SH-SY5Y (cell line): ENCODE data around the gene LRRC4C.

Source experiments
- GATA2 ChIP-seq: IDR thresholded peaks from 2 replicates; pipeline ENCODE4 v1.6.1; 2011; ENCODE audit warnings: mild to moderate bottlenecking, low read depth, low read length
- GATA3 ChIP-seq: IDR thresholded peaks from 2 replicates; pipeline ENCODE4 v1.6.1; 2011; ENCODE audit warnings: low read depth, mild to moderate bottlenecking, low read length, moderate library complexity

The LRRC4C gene

DNA sequence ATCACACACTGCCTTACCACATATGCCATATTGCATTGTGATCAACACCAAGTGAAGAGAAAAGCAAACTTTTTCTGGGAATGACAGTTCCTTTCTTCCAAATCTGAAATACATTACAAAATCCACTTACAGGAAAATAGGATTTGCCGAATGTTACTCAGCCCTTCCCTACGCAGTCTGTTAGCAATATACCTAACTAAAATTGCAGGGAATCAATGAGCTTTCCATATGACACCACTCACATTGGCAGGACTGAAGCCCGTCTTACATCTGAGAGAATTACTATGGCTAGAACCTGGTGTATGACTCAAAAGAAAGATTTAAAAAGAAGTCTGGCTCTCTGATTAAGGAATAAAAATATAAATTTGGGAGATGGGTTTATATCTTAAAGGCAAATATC lies 136.0 kb downstream of the LRRC4C start:
- TF ChIP-seq GATA3 (no peak), GATA2 (no peak)

DNA sequence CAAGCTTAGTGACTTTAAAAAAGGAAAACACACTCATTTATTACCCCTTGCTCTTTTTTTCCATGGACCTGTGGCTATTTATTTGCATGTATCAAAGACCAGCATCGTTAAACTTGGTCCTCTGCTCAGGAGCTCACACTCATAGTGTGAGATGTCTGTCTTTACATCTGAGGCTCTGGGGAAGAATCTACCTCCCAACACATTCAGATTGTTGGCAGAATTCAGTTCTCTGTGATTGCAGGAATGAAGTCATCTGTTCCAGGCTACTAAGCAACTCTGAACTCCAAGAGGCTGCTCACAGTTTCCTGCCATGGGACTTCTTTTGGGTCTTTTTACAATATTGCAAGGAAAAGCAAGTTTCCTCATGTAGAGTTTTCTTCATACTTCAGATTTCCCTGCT lies 138.8 kb downstream of the LRRC4C start:
- no peak for TF ChIP-seq GATA3
- TF ChIP-seq GATA2: no peak

DNA sequence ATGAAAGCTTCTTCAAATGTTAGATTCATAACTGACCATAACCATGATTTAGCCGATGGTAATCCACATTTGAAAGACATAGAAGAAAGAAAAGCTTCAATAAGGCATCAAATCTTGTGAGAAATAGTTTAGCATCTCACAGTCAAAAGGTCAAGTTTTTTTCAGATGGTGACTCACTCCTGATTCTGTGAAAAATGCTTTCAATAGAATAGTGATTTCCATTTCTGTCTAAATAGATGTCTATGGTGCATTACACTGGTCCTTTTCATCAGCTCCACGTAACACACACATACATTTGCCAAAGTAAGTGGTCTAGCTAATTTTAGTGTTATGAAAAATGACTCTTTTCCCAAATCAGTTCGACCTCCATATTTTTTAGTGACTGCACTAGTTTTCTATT lies 139.2 kb downstream of the LRRC4C start:
- TF ChIP-seq GATA2: no peak
- no peak for TF ChIP-seq GATA3

DNA sequence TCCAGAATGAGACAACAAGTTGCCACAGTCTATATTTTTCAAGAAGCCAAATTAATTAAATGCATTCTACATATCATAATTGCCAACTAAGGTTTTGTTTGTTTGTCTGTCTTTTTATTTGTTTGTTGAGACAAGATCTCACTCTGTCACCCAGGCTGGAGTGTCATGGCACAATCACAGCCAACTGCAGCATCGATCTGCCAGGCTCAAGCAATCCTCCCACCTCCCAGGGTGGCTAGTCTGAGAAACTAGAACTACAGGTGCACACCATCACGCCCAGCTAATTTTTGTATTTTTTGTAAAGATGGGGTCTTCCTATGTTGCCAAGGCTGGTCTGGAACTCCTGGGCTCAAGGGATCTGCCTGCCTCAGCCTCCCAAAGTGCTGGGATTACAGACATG lies 140.0 kb downstream of the LRRC4C start:
- TF ChIP-seq GATA3: no peak
- TF ChIP-seq GATA2: no peak

DNA sequence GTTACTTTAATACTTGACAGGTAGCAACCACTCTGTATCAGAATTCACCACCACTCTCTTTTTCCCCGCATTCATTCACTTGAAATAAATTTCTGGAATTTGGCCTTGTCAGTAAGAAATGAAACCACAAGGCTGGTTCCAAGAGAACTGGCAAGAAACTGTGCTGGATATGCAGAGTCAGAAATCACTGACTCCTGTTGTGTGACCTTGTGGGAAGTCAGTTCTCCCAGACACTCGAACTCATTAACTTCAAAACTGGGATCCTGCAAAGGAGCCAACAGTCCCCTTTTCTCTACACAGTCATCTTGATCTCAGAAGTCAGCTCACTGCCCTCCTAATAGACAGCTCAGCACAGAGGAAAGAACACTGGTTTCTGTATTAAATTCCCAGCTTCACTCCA lies 142.7 kb downstream of the LRRC4C start:
- TF ChIP-seq GATA2: no peak
- no peak for TF ChIP-seq GATA3

DNA sequence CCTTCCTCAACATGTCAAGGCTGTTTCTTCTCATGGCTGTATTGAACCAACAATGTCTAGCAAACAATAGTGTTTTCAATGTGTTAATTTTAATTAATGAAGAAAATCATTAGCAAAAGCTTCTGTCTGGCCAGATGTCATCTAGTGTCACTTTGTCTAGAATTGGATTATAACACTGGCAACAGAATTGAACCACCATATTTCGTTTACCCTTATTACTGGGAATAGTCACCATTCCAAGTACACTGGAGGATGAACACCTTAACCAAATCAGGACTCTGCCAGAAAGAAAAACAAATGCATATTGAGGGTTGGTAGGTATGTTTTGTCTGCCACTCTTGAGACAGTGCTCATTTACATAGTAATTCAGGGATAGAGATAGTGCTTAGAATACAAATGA lies 146.2 kb downstream of the LRRC4C start:
- no peak for TF ChIP-seq GATA3
- TF ChIP-seq GATA2: no peak

DNA sequence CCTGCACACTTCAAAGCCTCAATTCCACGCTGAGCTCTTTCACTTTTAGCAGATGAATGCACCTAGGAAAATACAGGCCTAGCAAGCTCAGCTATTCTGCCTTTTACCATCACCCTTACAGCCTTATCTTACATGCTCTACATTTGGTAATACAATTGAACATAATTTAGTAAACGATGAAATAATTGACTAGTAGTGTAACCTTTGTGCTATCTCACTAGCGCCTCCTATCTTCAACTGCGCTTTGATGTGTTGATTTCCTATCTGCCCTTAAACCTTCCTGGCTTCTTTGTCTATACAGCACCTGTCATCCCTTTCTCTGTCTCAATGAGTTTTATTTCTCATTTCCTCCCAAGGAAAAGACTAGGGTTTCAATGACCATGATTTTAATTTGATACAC lies 149.7 kb downstream of the LRRC4C start:
- TF ChIP-seq GATA3: no peak

DNA sequence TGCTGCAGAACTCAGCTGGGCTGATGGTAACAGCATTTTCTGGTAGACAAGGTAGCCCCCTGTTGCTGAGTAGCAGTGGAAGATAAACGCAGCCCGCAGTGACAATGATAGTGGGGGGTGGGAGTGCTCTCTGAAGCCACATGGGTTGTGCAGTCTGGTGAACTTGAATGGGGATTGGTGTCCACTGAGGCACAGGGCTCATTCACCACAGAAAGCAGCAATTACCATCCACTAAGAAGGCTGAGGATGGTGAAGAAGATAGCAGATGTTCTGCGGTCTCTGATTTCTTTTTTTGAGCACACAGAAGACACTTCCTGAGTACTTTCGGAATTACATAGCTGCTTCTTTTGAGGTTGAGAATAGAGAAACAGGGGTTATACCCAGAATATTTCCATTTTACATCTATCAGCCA lies 150.3 kb downstream of the LRRC4C start:
- TF ChIP-seq GATA3: no peak
- no peak for TF ChIP-seq GATA2

DNA sequence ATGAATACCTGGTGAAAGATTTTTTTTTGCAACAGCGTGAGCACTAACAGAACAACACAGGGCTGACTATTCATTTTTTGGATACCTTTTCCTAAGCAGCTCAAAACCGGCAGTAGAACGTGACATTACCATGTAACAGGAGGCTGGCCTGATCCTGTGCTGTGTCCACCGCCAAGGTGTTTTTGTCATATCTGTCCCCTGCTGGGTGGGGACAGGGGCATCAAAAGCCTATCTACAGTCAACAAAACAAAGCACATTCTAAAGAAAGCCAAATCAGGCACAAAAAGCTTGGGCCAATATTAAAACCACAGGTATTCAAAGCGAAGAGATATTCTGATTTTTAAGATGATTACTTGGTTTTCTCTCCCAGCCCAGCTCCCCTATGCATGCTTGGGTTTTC lies 151.2 kb downstream of the LRRC4C start:
- TF ChIP-seq GATA2 (no peak), GATA3 (no peak)

DNA sequence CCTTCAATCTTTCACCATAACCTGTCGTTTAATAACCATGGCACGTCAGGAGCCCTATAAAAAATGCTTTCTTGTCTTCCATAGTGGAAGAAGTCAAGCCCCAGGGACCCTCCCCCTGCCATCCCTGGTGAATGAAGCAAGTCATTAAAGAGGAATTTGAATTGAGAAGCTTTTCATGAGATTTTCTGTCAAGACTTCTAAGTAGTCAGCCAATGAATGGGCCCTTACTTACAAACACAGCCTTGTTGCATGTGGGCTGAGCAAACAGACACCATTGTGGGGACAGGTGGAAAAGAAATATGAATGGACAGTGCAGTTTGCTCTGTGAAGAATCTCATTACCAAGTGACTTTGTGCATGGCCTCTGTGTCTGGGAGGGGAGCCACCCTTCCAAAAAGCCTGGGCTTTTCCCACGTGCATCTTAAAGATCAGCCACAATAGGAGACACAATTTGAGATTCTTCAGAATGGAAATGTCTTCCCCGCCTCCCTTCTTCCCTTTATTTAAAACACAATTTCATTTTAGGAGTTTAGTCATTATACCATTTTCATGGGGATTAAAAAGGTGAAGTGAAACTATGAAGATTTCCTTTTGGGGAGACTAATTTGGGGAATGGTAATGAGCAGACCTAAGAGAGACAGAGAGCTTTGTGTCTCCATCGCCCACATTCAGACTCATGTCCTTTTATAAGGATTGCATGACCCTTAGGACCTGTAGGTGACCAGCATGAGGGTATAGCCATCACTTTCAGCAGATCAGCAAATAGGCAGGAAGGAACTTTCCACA lies 152.0 kb downstream of the LRRC4C start:
- TF ChIP-seq GATA3: no peak
- TF ChIP-seq GATA2: no peak

DNA sequence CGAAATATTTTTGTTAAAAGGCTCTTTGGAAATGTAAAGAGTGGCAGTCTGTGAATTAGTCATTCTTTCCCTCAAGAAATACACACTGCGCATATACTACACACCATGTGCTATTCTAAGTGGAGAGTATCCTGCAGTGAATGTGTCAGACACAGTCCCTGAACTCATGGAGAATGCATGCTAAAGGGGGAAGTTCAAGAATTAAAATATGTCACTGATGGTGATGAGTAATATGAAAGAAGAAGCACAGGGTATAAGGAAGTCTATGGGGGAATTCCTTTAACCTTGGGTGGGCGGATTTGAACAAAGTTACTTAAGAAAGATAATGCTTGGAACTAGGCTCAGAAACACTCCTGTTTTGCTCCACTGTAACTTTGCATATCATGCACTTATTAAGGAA lies 153.0 kb downstream of the LRRC4C start:
- no peak for TF ChIP-seq GATA2
- TF ChIP-seq GATA3: no peak

DNA sequence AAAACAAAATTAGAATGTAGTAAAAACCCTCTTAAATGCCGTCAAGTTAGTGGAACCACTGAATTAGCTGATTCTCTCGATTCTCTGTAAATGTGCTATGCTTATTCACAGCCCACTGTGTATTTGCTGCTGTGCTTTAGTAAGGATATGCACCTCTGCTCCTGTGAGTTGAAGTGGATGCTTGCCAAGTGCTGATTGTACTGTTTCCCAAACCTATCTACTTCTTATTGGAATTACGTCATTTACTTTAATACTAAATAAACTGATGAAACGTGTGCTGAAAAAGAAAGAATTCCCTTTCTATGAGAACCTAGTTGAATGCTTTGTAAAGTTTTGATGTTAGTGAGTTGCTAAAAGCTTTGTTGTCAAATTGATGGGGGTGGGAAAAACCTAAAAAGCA lies 158.4 kb downstream of the LRRC4C start:
- TF ChIP-seq GATA2 (no peak), GATA3 (no peak)

DNA sequence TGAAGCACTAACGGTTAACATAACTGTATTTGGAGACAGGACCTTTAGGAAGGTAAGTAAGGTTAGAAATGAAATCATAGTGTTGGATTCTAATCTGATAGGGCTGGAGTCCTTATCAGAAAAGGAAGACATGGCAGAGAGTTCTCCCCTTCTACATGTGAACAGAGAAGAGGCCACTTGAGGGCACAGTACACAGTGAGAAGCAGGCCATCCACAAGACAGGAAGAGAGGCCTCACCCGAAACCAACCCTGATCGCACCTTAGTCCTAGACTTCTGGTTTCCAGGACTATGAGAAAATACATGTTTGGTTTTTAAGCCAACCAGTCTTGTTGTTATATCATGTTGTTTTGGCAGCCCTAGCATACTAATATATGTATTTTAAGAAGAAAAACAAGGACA lies 170.0 kb downstream of the LRRC4C start:
- TF ChIP-seq GATA2: no peak
- TF ChIP-seq GATA3: no peak

DNA sequence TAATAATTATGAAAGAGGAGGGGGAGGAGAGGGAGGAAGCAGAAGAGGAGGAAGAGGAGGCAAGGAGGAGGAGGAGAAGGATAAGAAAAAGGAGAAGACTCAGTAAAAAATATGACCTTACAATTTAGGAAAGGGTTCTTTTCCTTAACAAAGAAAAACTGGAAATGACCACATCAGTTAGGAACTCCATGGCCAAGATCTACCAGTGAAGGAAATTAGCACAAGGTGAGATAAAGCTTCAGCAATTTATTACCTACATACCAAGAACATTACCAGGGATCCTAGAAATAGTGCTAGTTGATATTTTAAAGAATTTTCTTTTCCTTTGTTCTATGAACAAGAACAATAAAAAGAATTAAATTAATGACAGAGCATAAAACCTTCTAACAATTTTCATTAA lies 172.7 kb downstream of the LRRC4C start:
- TF ChIP-seq GATA3 (no peak), GATA2 (no peak)

DNA sequence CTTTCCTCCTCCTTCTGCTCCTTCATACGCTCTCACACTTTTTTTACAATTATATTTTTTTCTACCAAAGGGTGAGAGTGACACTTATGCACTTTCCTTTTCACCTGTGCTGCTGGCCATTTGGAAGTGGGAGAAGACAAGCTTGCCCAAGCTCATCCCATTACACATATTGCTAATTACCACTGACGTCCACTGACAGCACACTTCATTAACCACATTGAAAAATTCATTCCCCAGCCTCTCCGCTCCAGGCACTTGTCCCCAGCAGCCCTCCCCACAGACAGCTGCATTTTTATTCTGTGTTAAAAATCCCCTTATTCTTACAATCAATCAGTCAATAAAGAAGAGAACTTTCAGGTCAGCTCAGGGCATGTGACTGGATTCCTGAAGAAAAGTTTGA lies 175.1 kb downstream of the LRRC4C start:
- no peak for TF ChIP-seq GATA2
- no peak for TF ChIP-seq GATA3
